AG09319 (cell line): ENCODE measurements around the gene C1QA.

Experiments
- DNase-seq: peaks from one replicate; pipeline ENCODE4 v3.0.0-alpha.2; 2010; ENCODE audit warnings: low read depth; ENCODE audit errors: extremely low read depth
- CTCF ChIP-seq: IDR thresholded peaks from 2 replicates; pipeline ENCODE4 v1.5.1; 2011; ENCODE audit warnings: low read depth, mild to moderate bottlenecking, inconsistent platforms, low read length, moderate library complexity

The C1QA gene

GRCh38 chr1:22683547-22683946 is 47.1 kb downstream of the C1QA start:
- no peak for DNase-seq
- no peak for TF ChIP-seq CTCF

GRCh38 chr1:22685591-22686059 is 49.2 kb downstream of the C1QA start:
- no peak for TF ChIP-seq CTCF

GRCh38 chr1:22687191-22687590 is 50.8 kb downstream of the C1QA start:
- TF ChIP-seq CTCF: no peak
- no peak for DNase-seq

More at GRCh38 chr1:22685591-22686059, 49.2 kb downstream of the C1QA start:
- no peak for DNase-seq

GRCh38 chr1:22688466-22688865 is 52.0 kb downstream of the C1QA start:
- no peak for TF ChIP-seq CTCF
- DNase-seq: no peak
